Fibroblast of the aortic adventitia (primary cell): ENCODE results near the gene KNSTRN. TPM values are rescaled to one million over a fixed set of nuclear protein-coding genes. Genes with fewer than 3 reads are reported as not detected.

Source experiments
- DNase-seq: peaks from one replicate; pipeline ENCODE4 v3.0.0-alpha.2; 2010; ENCODE audit warnings: low read depth
- H3K4me3 ChIP-seq: 2 replicates; pipeline ENCODE4 v1.5.1; 2011; ENCODE audit warnings: low read depth, mild to moderate bottlenecking, control low read depth, low read length, moderate library complexity
- CTCF ChIP-seq: IDR thresholded peaks from 2 replicates; pipeline ENCODE4 v1.5.1; 2011; ENCODE audit warnings: mild to moderate bottlenecking, low read length, control low read depth, inconsistent platforms; ENCODE audit not compliant: insufficient read depth
- total RNA-seq: library from RNA; depleted of rRNA; stranded (reverse); fragments of >200 nt; gene quantifications from 2 replicates; pipeline ENCODE4 v1.2.3, GENCODE V29; 2012; ENCODE audit warnings: low replicate concordance

The KNSTRN gene
- total RNA-seq, 1 donor = 44.1 TPM

GRCh38 chr15:40421246-40422157 lies 39.0 kb downstream of the KNSTRN start:
- peak; percentile 98 for TF ChIP-seq CTCF
- peak overlapping the region; percentile 22 for H3K4me3 ChIP-seq
- peak; percentile 65 for DNase-seq

- no peak for TF ChIP-seq CTCF
- H3K4me3 ChIP-seq = no peak overlapping the region
- no peak for DNase-seq
Observed at GRCh38 chr15:40424483-40425115, 42.1 kb downstream of the KNSTRN start.

- H3K4me3 ChIP-seq = no peak overlapping the region
- no peak for TF ChIP-seq CTCF
Observed at GRCh38 chr15:40425681-40426080, 43.2 kb downstream of the KNSTRN start.

GRCh38 chr15:40427188-40427587 lies 44.7 kb downstream of the KNSTRN start:
- no peak for DNase-seq
- H3K4me3 ChIP-seq = no peak overlapping the region
- no peak for TF ChIP-seq CTCF

More at GRCh38 chr15:40425681-40426080, 43.2 kb downstream of the KNSTRN start:
- no peak for DNase-seq

GRCh38 chr15:40428185-40428584 lies 45.7 kb downstream of the KNSTRN start:
- TF ChIP-seq CTCF = no peak
- no peak overlapping the region for H3K4me3 ChIP-seq
- no peak for DNase-seq

GRCh38 chr15:40429068-40429710 lies 46.7 kb downstream of the KNSTRN start:
- TF ChIP-seq CTCF = no peak
- DNase-seq = no peak
- H3K4me3 ChIP-seq = no peak overlapping the region
